Measurements from ENCODE around the gene ESR1. TPM values are rescaled to one million over a fixed set of nuclear protein-coding genes. Genes with fewer than 3 reads are reported as not detected.

The ESR1 gene
- polyA plus RNA-seq, 1 donor (not counting 4 experiments of a cell fraction or from before 2014, with no cell fraction given) = 0.22 TPM

DNA sequence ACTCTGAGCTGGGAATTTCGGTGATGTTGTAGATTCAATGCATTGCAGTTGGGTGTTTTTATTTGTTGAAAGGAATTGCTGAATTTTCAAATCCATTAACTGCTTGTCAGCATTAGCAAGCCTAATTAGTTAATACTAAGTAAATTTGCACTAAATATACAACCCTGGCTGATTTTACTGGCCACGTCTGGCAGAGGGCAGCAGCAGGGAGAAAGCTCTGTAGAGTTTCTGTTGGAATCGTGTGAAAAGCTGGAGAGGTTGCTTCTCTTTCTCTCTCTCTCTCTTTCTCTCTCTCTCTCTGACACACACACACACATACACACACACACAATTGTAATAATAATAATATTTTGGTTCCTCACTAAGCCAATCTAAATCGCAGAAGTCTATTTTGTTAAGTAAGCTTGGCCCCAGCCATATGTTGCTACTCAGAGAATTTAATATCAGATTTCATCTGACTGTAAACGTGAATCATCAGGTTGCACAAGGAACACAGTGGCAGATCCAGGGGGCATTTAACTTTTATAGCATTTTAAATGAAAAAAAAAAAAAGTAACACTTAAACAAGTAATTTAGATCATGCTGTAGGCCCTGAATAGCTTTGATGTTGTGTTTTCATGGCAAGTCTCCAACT, 289.5 kb downstream of the ESR1 start:
- Histone ChIP-seq H3K9ac (ENCODE audit: control insufficient read depth, extremely low read depth, insufficient read depth, low read length) (no peak overlapping the region), H3K27ac (ENCODE audit: control insufficient read depth, insufficient read depth, low read length) (peak overlapping the region; percentile 83)
- dilution Hi-C loops (cut with MboI; ENCODE audit: extremely low pct_ligation_motif_present, low sequenced_read_pairs) = no loop called here

DNA sequence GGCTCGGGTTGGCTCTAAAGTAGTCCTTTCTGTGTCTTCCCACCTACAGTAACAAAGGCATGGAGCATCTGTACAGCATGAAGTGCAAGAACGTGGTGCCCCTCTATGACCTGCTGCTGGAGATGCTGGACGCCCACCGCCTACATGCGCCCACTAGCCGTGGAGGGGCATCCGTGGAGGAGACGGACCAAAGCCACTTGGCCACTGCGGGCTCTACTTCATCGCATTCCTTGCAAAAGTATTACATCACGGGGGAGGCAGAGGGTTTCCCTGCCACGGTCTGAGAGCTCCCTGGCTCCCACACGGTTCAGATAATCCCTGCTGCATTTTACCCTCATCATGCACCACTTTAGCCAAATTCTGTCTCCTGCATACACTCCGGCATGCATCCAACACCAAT, 291.2 kb downstream of the ESR1 start:
- Histone ChIP-seq H3K79me2 (ENCODE audit: control insufficient read depth, insufficient read depth, low read length) (no peaks in the 10 kb centered on the region), H3K4me3 (ENCODE audit: control insufficient read depth in 2 of 3, extremely low read depth in 1 of 3, insufficient read depth in 2 of 3, low read depth in 1 of 3, low read length in 3 of 3) (no peak overlapping the region), H3K27me3 (ENCODE audit: control insufficient read depth, extremely low read depth, insufficient read depth, low read length) (no peaks in the 10 kb centered on the region), H3K9ac (ENCODE audit: control insufficient read depth, extremely low read depth, insufficient read depth, low read length) (no peak overlapping the region), H3K36me3 (ENCODE audit: control insufficient read depth in 2 of 2, extremely low read depth in 1 of 2, insufficient read depth in 2 of 2, low read length in 2 of 2) (no peaks in the 10 kb centered on the region), H3K4me1 (ENCODE audit: control insufficient read depth, extremely low read depth, insufficient read depth, low read length) (peaks cover 52% of the 10 kb centered on the region), H3K27ac (ENCODE audit: control insufficient read depth, insufficient read depth, low read length) (no peak overlapping the region), H3K4me2 (ENCODE audit: control insufficient read depth, extremely low read depth, insufficient read depth, low read depth, low read length) (no peak overlapping the region), H2AFZ (ENCODE audit: control insufficient read depth, low read length) (no peak overlapping the region), H4K20me1 (ENCODE audit: control insufficient read depth, extremely low read depth, insufficient read depth, low read length) (no peaks in the 10 kb centered on the region), H3K9me3 (ENCODE audit: control insufficient read depth, low read depth, low read length) (no peaks in the 10 kb centered on the region), H3K9me1 (ENCODE audit: control insufficient read depth, extremely low read depth, insufficient read depth, low read length) (no peaks in the 10 kb centered on the region)
- dilution Hi-C loops (cut with MboI; ENCODE audit: extremely low pct_ligation_motif_present, low sequenced_read_pairs) = no loop called here
- DNase-seq (ENCODE audit: low read depth, low spot score) = no peak
- no peak for FAIRE-seq
- no peak for TF ChIP-seq EZH2 (IDR thresholded peaks at IDR 0.05; ENCODE audit: low read length)
- TF ChIP-seq, protein P1, sequence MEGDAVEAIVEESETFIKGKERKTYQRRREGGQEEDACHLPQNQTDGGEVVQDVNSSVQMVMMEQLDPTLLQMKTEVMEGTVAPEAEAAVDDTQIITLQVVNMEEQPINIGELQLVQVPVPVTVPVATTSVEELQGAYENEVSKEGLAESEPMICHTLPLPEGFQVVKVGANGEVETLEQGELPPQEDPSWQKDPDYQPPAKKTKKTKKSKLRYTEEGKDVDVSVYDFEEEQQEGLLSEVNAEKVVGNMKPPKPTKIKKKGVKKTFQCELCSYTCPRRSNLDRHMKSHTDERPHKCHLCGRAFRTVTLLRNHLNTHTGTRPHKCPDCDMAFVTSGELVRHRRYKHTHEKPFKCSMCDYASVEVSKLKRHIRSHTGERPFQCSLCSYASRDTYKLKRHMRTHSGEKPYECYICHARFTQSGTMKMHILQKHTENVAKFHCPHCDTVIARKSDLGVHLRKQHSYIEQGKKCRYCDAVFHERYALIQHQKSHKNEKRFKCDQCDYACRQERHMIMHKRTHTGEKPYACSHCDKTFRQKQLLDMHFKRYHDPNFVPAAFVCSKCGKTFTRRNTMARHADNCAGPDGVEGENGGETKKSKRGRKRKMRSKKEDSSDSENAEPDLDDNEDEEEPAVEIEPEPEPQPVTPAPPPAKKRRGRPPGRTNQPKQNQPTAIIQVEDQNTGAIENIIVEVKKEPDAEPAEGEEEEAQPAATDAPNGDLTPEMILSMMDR (optimal IDR thresholded peaks at IDR 0.05 in 1 of 3, IDR thresholded peaks at IDR 0.05 in 1 of 3, conservative IDR thresholded peaks at IDR 0.05 in 1 of 3; ENCODE audit: extremely low read depth in 1 of 3, insufficient read depth in 2 of 3, low read length in 3 of 3) = no peak

More for the DNA sequence above, 289.5 kb downstream of the ESR1 start:
- no peak overlapping the region for H3K4me3 ChIP-seq (ENCODE audit: control insufficient read depth in 2 of 3, extremely low read depth in 1 of 3, insufficient read depth in 2 of 3, low read depth in 1 of 3, low read length in 3 of 3)
- H3K9me3 ChIP-seq (ENCODE audit: control insufficient read depth, low read depth, low read length) = no peaks in the 10 kb centered on the region
- TF ChIP-seq EZH2 (IDR thresholded peaks at IDR 0.05; ENCODE audit: low read length) = no peak
- TF ChIP-seq, protein P1 (optimal IDR thresholded peaks at IDR 0.05 in 1 of 3, IDR thresholded peaks at IDR 0.05 in 1 of 3, conservative IDR thresholded peaks at IDR 0.05 in 1 of 3; ENCODE audit: extremely low read depth in 1 of 3, insufficient read depth in 2 of 3, low read length in 3 of 3) = peak in 1 of 3 experiments; percentile 23
- no peaks in the 10 kb centered on the region for H4K20me1 ChIP-seq (ENCODE audit: control insufficient read depth, extremely low read depth, insufficient read depth, low read length)
- H3K27me3 ChIP-seq (ENCODE audit: control insufficient read depth, extremely low read depth, insufficient read depth, low read length) = no peaks in the 10 kb centered on the region
- H3K79me2 ChIP-seq (ENCODE audit: control insufficient read depth, insufficient read depth, low read length) = no peaks in the 10 kb centered on the region
- peaks cover 59% of the 10 kb centered on the region for H3K4me1 ChIP-seq (ENCODE audit: control insufficient read depth, extremely low read depth, insufficient read depth, low read length)
- FAIRE-seq (no peak), DNase-seq (ENCODE audit: low read depth, low spot score) (no peak)
- no peaks in the 10 kb centered on the region for H3K36me3 ChIP-seq (ENCODE audit: control insufficient read depth in 2 of 2, extremely low read depth in 1 of 2, insufficient read depth in 2 of 2, low read length in 2 of 2)
- H3K9me1 ChIP-seq (ENCODE audit: control insufficient read depth, extremely low read depth, insufficient read depth, low read length) = no peaks in the 10 kb centered on the region
- peak overlapping the region; percentile 65 for H2AFZ ChIP-seq (ENCODE audit: control insufficient read depth, low read length)
- H3K4me2 ChIP-seq (ENCODE audit: control insufficient read depth, extremely low read depth, insufficient read depth, low read depth, low read length) = peak overlapping the region; percentile 54

Measured in keratinocyte (primary cell).